ENCODE measurements around the gene ZNF442.
"Not testable (repeated sequence)": the region's sequence is repeated elsewhere in the genome, so short reads cannot be mapped to it uniquely, and the experiment has no call there.

Gene ZNF442

GRCh38 chr19:12365236-12366162 lies at the start of gene ZNF442:
TSS of gene ZNF442 (minus strand) at chr19:12365683. CDS start at chr19:12363631, 2,052 bp downstream.
- TF ChIP-seq EZH2phosphoT487 (IDR thresholded peaks at IDR 0.05; ENCODE audit: low read depth) = no peak
- TF ChIP-seq CTCF (IDR thresholded peaks at IDR 0.05; ENCODE audit: low read depth, low read length) = peak; percentile 21; the same call in 1 of the 2 replicates
- Histone ChIP-seq H3K4me2 (ENCODE audit: low read length) (peak within 1 kb of the TSS; percentile 73), H3K4me1 (ENCODE audit: low read length) (peaks cover 6% of the 10 kb centered on the region), H3K36me3 (replicated peaks; ENCODE audit: low read depth, low read length) (peaks cover 4% of the 10 kb centered on the region), H3K9me3 (ENCODE audit: insufficient read depth, low read length) (no peaks in the 10 kb centered on the region), H3K4me3 (ENCODE audit: low read length) (peak within 1 kb of the TSS; percentile 84), H3K9ac (ENCODE audit: low read length) (peak within 1 kb of the TSS; percentile 58), H3K27ac (ENCODE audit: low read length) (no peak within 1 kb of the TSS), H3K27me3 (ENCODE audit: low read depth, low read length) (no peaks in the 10 kb centered on the region), H3K79me2 (ENCODE audit: low read length) (no peaks in the 10 kb centered on the region), H4K20me1 (ENCODE audit: insufficient read depth, low read length) (no peaks in the 10 kb centered on the region), H2AFZ (ENCODE audit: low read depth, low read length) (peak within 1 kb of the TSS; percentile 90)

GRCh38 chr19:12411893-12412292 lies 46.4 kb upstream of the ZNF442 start:
- Histone ChIP-seq H3K9ac (ENCODE audit: low read length) (no peak overlapping the region), H3K27me3 (ENCODE audit: low read depth, low read length) (no peaks in the 10 kb centered on the region), H3K79me2 (ENCODE audit: low read length) (no peaks in the 10 kb centered on the region), H4K20me1 (ENCODE audit: insufficient read depth, low read length) (no peaks in the 10 kb centered on the region), H3K27ac (ENCODE audit: low read length) (no peak overlapping the region), H2AFZ (ENCODE audit: low read depth, low read length) (no peak overlapping the region), H3K36me3 (replicated peaks; ENCODE audit: low read depth, low read length) (peaks cover 13% of the 10 kb centered on the region), H3K4me2 (ENCODE audit: low read length) (no peak overlapping the region), H3K4me3 (ENCODE audit: low read length) (no peak overlapping the region), H3K4me1 (ENCODE audit: low read length) (no peaks in the 10 kb centered on the region), H3K9me3 (ENCODE audit: insufficient read depth, low read length) (no peaks in the 10 kb centered on the region)
- TF ChIP-seq CTCF (IDR thresholded peaks at IDR 0.05; ENCODE audit: low read depth, low read length) (no peak), EZH2phosphoT487 (IDR thresholded peaks at IDR 0.05; ENCODE audit: low read depth) (no peak)

GRCh38 chr19:12400633-12401502 lies 35.4 kb upstream of the ZNF442 start, which contains the start of gene ZNF799:
TSS of gene ZNF799 (minus strand) at chr19:12401271. CDS start at chr19:12401070, 201 bp downstream.
- Histone ChIP-seq H3K4me1 (ENCODE audit: low read length) (peaks cover 4% of the 10 kb centered on the region), H3K27me3 (ENCODE audit: low read depth, low read length) (no peaks in the 10 kb centered on the region), H4K20me1 (ENCODE audit: insufficient read depth, low read length) (no peaks in the 10 kb centered on the region), H3K9me3 (ENCODE audit: insufficient read depth, low read length) (no peaks in the 10 kb centered on the region), H3K36me3 (replicated peaks; ENCODE audit: low read depth, low read length) (no peaks in the 10 kb centered on the region), H3K79me2 (ENCODE audit: low read length) (peaks cover 5% of the 10 kb centered on the region; the same call in 1 of the 2 replicates), H3K4me2 (ENCODE audit: low read length) (peak within 1 kb of the TSS; percentile 72), H3K4me3 (ENCODE audit: low read length) (peak within 1 kb of the TSS; percentile 89), H2AFZ (ENCODE audit: low read depth, low read length) (peak within 1 kb of the TSS; percentile 84), H3K9ac (ENCODE audit: low read length) (peak within 1 kb of the TSS; percentile 77), H3K27ac (ENCODE audit: low read length) (peak within 1 kb of the TSS; percentile 38)
- peak; percentile 17; the same call in 1 of the 2 replicates for TF ChIP-seq CTCF (IDR thresholded peaks at IDR 0.05; ENCODE audit: low read depth, low read length)
- no peak for TF ChIP-seq EZH2phosphoT487 (IDR thresholded peaks at IDR 0.05; ENCODE audit: low read depth)

- not testable (repeated sequence) for H3K9me3 ChIP-seq (ENCODE audit: insufficient read depth, low read length); H3K4me1 ChIP-seq (ENCODE audit: low read length); H3K36me3 ChIP-seq (replicated peaks; ENCODE audit: low read depth, low read length); H3K79me2 ChIP-seq (ENCODE audit: low read length); H4K20me1 ChIP-seq (ENCODE audit: insufficient read depth, low read length); H3K27me3 ChIP-seq (ENCODE audit: low read depth, low read length)
- Histone ChIP-seq H3K4me3 (ENCODE audit: low read length) (peak overlapping the region; percentile 89), H2AFZ (ENCODE audit: low read depth, low read length) (peak overlapping the region; percentile 84; the same call in 1 of the 2 replicates), H3K9ac (ENCODE audit: low read length) (peak overlapping the region; percentile 77), H3K27ac (ENCODE audit: low read length) (peak overlapping the region; percentile 38), H3K4me2 (ENCODE audit: low read length) (peak overlapping the region; percentile 72)
Observed at GRCh38 chr19:12399901-12400632, 34.6 kb upstream of the ZNF442 start.

- not testable (repeated sequence) for H4K20me1 ChIP-seq (ENCODE audit: insufficient read depth, low read length); H3K4me1 ChIP-seq (ENCODE audit: low read length); H3K27ac ChIP-seq (ENCODE audit: low read length); H3K4me3 ChIP-seq (ENCODE audit: low read length); H3K9ac ChIP-seq (ENCODE audit: low read length); H2AFZ ChIP-seq (ENCODE audit: low read depth, low read length); H3K79me2 ChIP-seq (ENCODE audit: low read length); H3K4me2 ChIP-seq (ENCODE audit: low read length); H3K36me3 ChIP-seq (replicated peaks; ENCODE audit: low read depth, low read length); H3K9me3 ChIP-seq (ENCODE audit: insufficient read depth, low read length); H3K27me3 ChIP-seq (ENCODE audit: low read depth, low read length)
Observed at GRCh38 chr19:12391148-12391547, 25.7 kb upstream of the ZNF442 start.

GRCh38 chr19:12386365-12386764 lies 20.9 kb upstream of the ZNF442 start:
- H3K36me3 ChIP-seq (replicated peaks; ENCODE audit: low read depth, low read length) = peaks cover 15% of the 10 kb centered on the region

More at GRCh38 chr19:12386365-12386764, 20.9 kb upstream of the ZNF442 start:
- not testable (repeated sequence) for H3K9me3 ChIP-seq (ENCODE audit: insufficient read depth, low read length); H4K20me1 ChIP-seq (ENCODE audit: insufficient read depth, low read length); H2AFZ ChIP-seq (ENCODE audit: low read depth, low read length); H3K4me1 ChIP-seq (ENCODE audit: low read length); H3K79me2 ChIP-seq (ENCODE audit: low read length); H3K27ac ChIP-seq (ENCODE audit: low read length); H3K27me3 ChIP-seq (ENCODE audit: low read depth, low read length); H3K4me3 ChIP-seq (ENCODE audit: low read length); H3K9ac ChIP-seq (ENCODE audit: low read length); H3K4me2 ChIP-seq (ENCODE audit: low read length)

Measured in OCI-LY3 (cell line).